ENCODE measurements around the gene ADNP.

DNA sequence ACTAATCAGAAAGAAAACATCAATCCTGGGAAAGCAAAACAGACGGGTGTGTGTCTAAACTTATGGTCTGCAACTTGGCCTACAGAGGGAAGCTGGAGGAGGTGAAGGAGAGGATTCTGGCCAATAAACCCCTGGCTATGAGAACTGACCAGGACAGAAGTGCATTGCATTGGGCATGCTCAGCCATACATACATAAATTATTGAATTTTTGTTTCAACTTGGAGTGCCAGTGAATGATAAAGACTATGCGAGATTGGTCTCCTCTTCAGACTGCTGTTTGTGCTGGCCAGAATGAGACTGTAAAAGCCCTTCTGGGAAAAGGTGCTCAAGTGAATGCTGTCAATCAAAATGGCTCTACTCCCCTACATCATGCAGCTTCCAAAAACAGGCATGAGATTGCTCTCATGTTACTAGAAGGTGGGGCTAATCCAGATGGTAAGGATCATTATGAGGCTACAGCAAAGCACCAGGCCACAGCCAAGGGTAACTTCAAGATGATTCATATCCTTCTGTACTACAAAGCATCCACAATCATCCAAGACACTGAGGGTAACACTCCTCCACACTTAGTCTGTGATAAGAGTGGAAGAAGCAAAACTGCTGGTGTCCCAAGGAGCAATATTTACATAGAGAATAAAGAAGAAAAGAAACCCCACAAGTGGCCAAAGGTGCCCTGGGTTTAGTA lies 17.4 kb downstream of the ADNP start:
- no peak for TF ChIP-seq POLR2AphosphoS5 (IDR thresholded peaks at IDR 0.05; ENCODE audit: borderline replicate concordance, low read depth, low read length)
- no peak for TF ChIP-seq EZH2 (IDR thresholded peaks at IDR 0.05)
